Spleen (tissue), 7 donors: ENCODE data around the gene TEDC2.

Experiments used
- POLR2A ChIP-seq, 3 donors: fragments of 450-650 bp; IDR thresholded peaks; one replicate each; pipeline ENCODE4 v1.5.1; 2017; ENCODE audit warnings: antibody characterized with exemption in 3 of 3, mild to moderate bottlenecking in 1 of 3
- POLR2AphosphoS5 ChIP-seq, 3 donors: sonication (generic); formaldehyde crosslinking; IDR thresholded peaks; one replicate each; pipeline ENCODE4 v1.5.1; 2017; ENCODE audit warnings: antibody characterized with exemption in 3 of 3
- TF ChIP-seq, protein P1 (sequence below), 11 experiments: fragments of 200-600 bp in 7 of 11; fragments of 450-650 bp in 4 of 11; sonication (generic) in 4 of 11; IDR thresholded peaks in 8 of 11; conservative IDR thresholded peaks in 3 of 11; 1 replicate in 7 of 11; 2 replicates in 4 of 11; pipeline versions ENCODE4 v1.4.0 to v1.8.0; 2016 to 2021; ENCODE audit warnings: antibody characterized with exemption in 11 of 11, inconsistent platforms in 4 of 11, mild to moderate bottlenecking in 1 of 11
- donor health status: DM: no; HTN: no; CAD: no; lungs with moderate emphysema.
- donor health status: DM: no; HTN: no; CAD: no.
- donor health status: DM: no; HTN: no; CAD: no.

DNA sequence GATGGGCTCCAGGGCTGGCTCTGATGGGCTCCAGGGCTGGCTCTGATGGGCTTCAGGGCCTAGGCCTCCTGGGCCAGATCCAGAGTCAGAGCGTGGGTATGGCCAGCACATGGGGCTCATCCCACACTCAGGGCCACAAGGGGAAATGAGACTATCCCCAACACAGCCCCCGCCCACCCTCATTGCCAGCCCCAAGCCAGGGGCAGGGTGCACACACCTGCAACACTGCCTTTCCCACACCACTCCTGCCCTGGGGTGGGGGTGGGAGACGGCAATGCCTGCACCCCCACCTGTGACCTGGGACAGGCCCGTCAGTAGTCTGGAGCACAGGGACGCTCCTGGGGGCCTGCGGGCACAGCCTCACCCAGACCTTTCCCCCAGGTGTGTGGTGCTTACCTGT lies 39.5 kb downstream of the TEDC2 start:
- TF ChIP-seq, protein P1, sequence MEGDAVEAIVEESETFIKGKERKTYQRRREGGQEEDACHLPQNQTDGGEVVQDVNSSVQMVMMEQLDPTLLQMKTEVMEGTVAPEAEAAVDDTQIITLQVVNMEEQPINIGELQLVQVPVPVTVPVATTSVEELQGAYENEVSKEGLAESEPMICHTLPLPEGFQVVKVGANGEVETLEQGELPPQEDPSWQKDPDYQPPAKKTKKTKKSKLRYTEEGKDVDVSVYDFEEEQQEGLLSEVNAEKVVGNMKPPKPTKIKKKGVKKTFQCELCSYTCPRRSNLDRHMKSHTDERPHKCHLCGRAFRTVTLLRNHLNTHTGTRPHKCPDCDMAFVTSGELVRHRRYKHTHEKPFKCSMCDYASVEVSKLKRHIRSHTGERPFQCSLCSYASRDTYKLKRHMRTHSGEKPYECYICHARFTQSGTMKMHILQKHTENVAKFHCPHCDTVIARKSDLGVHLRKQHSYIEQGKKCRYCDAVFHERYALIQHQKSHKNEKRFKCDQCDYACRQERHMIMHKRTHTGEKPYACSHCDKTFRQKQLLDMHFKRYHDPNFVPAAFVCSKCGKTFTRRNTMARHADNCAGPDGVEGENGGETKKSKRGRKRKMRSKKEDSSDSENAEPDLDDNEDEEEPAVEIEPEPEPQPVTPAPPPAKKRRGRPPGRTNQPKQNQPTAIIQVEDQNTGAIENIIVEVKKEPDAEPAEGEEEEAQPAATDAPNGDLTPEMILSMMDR (IDR thresholded peaks at IDR 0.05 in 8 of 11, conservative IDR thresholded peaks at IDR 0.05 in 3 of 11): no peak
- TF ChIP-seq POLR2A (IDR thresholded peaks at IDR 0.05) (no peak), POLR2AphosphoS5 (IDR thresholded peaks at IDR 0.05) (no peak)
